GOT3 (cell line): ENCODE data around the gene SEPHS2.
"Not testable (repeated sequence)": the region's sequence is repeated elsewhere in the genome, so short reads cannot be mapped to it uniquely, and the experiment has no call there.

Experiments used
- DNase-seq: peaks from one replicate; lab custom pipeline; 2025; ENCODE audit warnings: mixed read lengths; lab: John Stamatoyannopoulos, UW

The SEPHS2 gene

DNA sequence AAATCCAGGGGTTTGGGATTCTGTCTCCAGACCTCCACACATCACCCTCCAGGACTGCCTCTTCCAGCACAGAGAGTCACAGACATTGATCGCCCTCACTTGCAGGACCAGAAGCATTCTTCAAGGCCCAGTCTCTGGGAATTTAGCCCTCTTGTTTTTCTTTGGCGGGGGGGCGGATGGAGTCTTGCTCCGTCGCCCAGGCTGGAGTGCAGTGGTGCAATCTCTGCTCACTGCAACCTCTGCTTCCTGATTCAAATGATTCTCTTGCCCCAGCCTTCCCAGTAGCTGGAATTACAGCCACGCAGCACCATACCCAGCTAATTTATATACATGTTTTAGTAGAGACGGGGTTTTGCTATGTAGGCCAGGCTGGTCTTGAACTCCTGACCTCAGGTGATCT lies 18.4 kb upstream of the SEPHS2 start:
- no peak for DNase-seq

- DNase-seq, result not testable (repeated sequence)
These were observed 15.8 kb upstream of the SEPHS2 start for GRCh38 chr16:30461426-30461825.

- DNase-seq, result no peak
These were observed 13.8 kb upstream of the SEPHS2 start for GRCh38 chr16:30459456-30459855.

DNA sequence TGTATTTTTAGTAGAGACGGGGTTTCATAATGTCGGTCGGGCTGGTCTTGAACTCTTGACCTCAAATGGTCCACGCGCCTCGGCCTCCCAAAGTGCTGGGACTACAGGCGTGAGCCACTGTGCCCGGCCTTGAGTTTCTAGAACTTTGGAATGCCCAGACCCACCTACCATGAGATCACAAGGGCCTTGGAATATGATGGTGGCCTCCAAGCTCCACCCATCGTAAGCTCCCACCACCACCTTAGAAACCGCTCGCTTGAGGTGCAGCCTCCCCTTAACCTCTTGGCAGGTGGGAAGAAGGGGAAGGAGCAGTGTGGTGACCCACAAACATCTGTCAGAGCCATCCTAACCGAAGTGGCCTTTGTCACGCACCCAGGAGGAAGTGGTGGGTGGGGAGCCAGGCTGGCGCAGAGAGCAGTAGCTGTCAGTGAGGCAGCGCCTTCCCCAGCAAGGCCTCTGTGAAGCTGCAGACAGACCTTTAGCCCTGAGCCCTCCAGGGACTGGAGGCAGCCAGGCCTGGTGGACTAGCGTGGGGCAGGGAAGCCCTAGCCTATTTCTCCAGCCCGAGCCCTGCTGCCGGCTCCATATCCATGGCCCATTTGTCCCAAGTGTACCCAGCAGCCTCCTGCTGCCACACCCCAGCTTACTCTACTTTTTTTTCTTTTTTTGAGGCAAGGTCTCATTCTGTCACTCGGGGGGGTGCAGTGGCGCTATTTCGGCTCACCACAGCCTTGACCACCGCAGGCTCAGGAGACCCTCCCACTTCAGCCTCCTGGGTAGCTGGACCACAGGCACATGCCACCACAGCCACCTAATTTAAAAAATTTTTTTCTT lies 13.1 kb upstream of the SEPHS2 start:
- no peak for DNase-seq

DNA sequence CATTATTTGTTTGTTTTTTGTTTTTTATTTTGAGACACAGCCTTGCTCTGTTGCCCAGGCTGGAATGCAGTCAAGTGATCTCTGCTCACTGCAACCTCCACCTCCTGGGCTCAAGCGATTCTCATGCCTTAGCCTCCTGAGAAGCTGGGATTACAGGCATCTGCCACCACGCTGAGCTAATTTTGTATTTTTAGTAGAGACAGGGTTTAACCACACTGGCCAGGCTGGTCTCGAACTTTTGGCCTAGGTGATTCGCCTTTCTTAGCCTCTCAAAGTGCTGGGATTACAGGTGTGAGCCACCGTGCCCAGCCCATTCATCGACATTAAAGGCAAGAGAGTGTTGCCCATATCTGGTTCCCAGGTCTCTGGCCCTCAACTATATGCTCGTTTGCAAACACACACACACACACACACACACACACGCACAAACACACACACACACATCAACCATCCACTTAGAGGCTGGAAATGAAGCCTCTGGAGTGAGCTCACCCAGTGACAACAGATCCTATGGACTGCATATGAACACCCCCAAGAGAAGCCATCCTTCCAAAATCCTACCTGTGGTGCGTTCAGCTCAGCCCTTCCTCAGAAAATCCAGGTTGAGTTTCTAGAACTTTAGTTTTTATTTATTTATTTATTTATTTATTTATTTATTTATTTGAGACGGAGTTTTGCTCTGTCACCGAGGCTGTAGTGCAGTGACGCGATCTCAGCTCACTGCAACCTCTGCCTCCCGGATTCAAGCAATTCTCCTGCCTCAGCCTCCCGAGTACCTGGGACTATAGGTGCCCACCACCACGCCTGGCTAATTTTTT lies 12.3 kb upstream of the SEPHS2 start:
- no peak for DNase-seq

GRCh38 chr16:30457256-30457655 lies 11.6 kb upstream of the SEPHS2 start:
- no peak for DNase-seq

DNA sequence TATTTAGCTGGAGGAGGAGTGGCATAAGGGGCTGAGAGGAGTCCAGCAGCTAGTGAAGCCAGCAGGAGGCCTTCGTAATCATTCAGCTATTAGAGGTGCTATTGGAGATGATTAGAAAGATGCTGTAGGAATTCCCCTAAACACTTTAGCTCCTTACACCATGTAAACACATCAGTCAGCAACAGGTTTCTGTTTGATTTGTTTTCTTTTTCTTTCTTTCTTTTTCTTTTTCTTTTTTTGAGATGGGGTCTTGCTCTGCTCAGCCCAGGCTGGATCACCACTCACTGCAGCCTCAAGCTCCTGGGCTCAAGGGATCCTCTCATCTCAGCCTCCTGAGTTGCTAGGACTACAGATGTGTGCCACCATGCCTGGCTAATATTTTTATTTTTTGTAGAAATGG lies 10.6 kb upstream of the SEPHS2 start:
- no peak for DNase-seq

DNA sequence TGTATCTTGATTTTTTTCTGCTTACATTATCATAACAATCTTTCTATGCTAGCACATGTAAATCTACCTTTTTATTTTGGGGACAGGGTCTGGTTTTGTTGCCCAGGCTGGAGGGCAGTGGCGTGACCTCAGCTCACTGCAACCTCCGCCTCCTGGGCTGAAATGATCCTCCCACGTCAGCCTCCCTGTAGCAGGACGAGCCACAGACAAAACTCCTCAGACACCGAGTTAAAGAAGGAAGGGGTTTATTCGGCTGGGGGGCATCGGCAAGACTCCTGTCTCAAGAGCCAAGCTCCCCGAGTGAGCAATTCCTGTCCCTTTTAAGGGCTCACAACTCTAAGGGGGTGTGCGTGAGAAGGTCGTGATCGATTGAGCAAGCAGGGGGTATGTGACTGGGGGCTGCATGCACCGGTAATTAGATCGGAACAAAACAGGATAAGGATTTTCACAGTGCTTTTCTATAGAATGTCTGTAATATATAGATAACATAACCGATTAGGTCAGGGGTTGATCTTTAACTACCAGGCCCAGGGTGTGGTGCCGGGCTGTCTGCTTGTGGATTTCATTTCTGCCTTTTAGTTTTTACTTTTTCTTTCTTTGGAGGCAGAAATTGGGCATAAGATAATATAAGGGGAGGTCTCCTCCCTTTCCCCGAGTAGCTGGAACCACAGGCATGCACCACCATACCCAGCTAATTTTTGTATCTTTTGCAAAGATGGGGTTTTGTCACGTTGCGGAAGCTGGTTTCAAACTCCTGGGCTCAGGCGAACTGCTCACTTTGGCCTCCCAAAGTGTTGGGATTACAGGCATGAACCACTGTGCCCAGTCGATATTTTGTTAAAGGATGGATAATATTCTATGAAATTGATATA lies 7.3 kb upstream of the SEPHS2 start:
- DNase-seq, result not testable (repeated sequence)

GRCh38 chr16:30449116-30449435 lies 3.4 kb upstream of the SEPHS2 start:
- no peak for DNase-seq

- no peak for DNase-seq
These were observed 2.0 kb upstream of the SEPHS2 start for GRCh38 chr16:30447512-30448226.

DNA sequence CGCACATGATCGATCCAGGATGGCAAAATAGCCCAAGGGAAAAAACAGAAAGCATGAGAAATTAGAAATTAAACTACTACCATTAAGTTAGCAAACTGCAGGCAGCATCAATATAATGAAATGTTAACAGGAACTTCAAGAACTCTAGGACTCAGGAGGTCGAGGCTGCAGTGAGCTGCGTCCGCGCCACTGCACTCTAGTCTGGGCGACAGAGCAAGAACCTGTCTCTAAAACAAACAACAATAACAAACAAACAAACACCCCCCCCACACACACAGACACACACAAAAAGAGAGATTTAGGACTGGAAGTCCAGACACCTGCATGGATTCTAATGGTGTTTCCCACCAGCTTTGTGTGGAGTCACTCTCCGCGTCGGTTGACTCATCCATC lies 525 bp upstream of the SEPHS2 start:
- DNase-seq, result no peak

GRCh38 chr16:30445149-30445407 lies 596 bp downstream of the SEPHS2 start:
- DNase-seq, result no peak

DNA sequence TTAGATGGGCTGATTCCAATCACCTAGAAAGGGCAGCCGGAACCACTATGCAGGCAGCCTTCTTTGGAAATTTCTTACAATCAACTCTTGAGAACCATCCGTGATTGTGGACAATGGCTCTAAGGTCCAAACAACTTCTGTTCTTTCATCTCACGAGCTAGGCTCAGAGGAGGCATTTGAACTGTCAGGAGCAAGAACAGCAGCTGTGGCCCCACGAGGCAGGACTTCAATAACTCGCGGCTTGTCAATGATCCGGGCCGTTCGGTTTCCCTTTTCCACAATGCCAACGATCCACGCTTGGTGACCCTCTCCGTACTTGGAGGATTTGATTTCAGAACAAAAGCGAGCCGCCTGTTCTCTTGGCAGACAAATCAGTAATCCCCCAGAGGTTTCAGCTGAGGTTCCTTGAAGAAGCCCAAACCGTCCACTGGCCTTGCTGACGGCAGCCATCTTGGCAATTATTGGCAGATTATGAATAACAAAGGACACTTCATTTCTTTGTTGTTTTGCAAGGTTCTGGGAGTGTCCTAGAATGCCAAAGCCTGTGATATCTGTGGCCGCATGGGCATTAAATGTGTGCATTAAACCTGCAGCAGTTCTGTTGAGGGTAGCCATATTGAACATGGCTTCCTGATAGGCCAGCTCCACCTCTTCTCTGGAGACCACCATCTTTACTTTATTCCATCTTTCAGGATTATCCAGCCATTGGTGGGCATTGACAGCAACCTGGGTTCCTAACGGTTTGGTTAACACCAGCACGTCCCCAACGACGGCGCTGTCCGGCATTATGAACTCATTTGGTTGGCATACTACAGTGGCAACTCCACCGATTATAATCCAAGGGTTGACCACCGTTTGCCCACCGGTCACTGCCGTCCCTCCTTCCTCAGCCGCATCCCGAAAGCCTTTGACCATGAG lies 1.2 kb downstream of the SEPHS2 start:
- DNase-seq, result no peak

GRCh38 chr16:30443631-30444030 lies 2.0 kb downstream of the SEPHS2 start:
- DNase-seq, result no peak

DNA sequence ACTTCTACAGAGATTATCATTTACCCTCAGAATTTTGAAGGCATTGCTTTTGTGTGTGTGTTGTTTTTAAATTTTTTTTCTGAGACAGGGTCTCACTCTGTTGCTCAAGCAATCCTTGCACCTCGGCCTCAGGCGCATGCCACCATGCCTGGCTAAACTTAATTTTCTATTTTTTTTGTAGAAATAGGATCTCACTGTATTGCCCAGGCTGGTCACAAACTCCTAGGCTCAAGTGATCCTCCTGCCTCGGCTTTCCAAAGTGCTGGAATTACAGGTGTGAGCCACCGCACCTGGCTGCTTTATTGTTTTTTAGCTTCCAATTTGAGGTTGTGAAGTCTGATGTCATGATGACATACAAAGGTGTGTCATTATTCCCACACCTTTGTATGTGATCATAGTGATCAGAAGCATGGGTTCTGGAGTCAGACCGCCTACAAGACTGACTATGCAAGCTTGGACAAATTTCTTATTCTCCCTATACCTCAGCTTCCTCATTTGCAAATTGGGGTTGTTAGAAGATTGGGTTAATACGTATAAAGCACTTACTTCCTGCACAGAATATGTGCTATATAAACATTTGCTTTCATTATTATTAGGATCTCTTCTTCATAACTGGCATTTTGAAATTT lies 5.8 kb downstream of the SEPHS2 start:
- no peak for DNase-seq

DNA sequence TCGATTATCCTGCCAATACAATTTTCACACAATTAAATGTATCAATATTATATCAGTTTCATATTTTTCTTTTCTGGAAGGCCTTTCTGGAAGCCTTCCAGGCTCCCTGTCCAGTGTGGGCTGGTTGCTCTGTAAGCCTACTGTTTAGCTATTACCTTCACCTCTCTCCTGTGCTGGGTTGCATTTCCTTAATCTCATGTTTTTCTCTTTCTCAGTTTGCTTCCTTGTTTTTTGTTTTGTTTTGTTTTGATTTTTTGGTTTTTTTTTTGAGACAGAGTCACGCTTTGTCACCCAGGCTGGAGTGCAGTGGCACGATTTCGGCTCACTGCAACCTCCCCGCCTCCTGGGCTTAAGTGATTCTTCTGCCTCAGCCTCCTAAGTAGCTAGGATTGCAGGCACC lies 6.8 kb downstream of the SEPHS2 start:
- DNase-seq, result no peak

GRCh38 chr16:30437511-30438046 lies 8.1 kb downstream of the SEPHS2 start:
- DNase-seq, result no peak

GRCh38 chr16:30434852-30435251 lies 10.8 kb downstream of the SEPHS2 start:
- DNase-seq, result no peak

DNA sequence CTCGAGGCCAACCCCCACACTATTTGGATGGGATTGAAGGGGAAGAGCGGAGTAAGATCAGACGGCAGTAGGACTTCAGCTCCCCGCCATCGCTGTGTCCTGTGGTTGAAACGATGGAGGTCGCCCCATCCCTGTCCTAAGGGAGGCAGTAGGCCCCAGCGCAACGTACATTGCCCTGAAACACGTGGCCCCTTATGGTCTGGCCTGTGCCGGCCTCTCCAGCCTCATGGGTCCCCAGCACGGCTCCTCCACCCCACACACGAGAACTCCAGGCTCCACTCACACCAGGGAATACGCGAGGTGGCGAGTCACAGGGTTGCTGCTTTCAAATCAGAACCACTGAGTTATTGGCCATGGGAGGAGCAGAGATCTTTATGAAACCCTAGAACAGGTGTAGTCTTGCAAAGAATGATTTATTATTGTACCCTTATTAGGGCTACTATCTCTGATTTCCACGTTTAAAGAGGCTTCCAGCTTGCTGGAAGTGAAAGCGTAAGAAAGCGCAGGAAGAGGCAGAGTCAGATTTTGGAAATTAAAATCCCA lies 15.2 kb downstream of the SEPHS2 start:
- no peak for DNase-seq
